ENCODE measurements around the gene ILF3.

Gene ILF3

DNA sequence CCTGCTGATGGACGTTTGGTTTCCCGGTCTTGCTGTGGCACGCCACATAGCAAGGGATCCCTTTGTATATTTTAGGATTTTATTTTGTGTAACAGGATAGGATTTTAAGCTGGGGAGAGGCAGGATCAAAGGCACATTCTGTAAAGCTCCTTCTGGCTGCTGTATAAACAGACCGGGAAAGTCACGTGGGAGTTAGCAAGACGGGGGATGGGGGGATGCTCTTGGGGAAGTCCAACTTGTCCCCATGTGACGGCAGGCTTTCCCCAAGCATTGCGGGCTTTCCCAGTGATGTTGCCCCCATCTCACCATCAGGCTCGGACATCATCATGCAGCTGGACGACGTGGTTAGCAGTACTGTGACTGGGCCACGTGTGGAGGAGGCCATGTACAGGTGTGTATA is 52.8 kb downstream of the ILF3 start:
- no peak for DNase-seq

GRCh38 chr19:10707440-10707839 is 53.3 kb downstream of the ILF3 start:
- no peak for DNase-seq

DNA sequence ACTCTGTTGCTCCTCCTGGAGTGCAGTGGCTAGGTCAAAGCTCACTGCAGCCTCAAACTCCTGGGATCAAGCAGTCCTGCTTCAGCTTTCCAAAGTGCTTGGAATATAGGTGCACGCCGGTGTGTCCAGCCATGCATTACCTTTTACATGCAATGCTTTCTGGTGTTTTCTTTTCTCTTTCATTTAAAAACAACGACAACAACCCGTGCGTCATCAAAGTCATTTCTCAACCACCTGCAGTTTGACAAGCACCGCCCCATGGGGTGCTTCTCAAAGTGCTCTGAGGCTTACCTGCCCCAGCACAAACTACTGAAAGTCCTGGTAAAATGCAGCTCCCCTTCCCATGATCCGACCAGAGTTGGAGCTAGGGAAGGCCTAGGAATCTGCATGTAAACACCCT is 54.1 kb downstream of the ILF3 start:
- DNase-seq = no peak

DNA sequence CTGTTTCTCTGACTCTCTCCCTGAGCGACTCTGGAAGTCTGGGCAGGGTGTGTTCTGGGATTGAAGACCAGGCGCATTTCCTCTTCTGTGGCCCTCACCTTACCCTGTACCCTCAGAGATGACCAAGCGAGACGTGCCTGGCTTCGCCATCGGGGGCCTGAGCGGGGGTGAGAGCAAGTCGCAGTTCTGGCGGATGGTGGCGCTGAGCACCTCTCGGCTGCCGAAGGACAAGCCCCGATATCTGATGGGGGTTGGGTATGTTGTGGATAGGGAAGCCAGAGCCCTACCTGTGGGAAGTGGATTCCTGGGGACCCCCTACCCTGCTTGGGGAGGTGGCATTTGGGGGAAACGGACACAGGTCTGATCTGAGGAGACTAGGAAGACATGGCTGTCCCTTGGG is 57.9 kb downstream of the ILF3 start:
- DNase-seq = no peak

GRCh38 chr19:10712754-10713153 is 58.6 kb downstream of the ILF3 start:
- no peak for DNase-seq

GRCh38 chr19:10713317-10713716 is 59.2 kb downstream of the ILF3 start:
- no peak for DNase-seq

GRCh38 chr19:10717054-10717355 is 62.9 kb downstream of the ILF3 start:
- no peak for DNase-seq

GRCh38 chr19:10717356-10718204 is 63.4 kb downstream of the ILF3 start, which contains the start of gene DNM2:
Gene DNM2, plus strand, starts transcription at chr19:10718079. Its CDS starts 164 bp downstream, at chr19:10718243.
- peak; percentile 100 for DNase-seq

- DNase-seq = no peak
Measured at GRCh38 chr19:10718205-10719196, 64.4 kb downstream of the ILF3 start.

DNA sequence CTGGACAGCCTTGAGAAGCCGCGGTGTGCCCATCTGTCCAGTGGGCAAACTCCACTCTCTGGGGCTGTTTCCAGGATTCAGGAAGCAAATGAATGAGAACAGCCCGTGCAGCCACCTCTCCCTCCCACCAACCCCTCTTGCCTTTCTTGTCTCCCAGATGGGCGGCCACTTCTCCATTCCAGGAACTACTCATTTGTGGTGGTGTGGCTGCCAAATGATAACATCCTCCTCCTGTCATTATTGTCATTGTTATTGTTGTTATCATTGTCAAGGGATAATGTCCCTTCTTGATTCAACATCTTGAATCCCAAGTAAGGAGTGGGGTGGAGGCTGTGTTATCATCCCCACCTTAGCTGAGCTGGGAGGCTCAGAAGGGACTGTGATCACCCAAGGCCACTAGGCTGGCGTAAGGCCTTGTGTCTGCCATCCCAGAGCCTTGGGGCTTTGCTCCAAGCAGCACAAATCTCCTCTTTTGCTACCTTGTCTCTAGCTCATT is 65.4 kb downstream of the ILF3 start:
- no peak for DNase-seq

DNA sequence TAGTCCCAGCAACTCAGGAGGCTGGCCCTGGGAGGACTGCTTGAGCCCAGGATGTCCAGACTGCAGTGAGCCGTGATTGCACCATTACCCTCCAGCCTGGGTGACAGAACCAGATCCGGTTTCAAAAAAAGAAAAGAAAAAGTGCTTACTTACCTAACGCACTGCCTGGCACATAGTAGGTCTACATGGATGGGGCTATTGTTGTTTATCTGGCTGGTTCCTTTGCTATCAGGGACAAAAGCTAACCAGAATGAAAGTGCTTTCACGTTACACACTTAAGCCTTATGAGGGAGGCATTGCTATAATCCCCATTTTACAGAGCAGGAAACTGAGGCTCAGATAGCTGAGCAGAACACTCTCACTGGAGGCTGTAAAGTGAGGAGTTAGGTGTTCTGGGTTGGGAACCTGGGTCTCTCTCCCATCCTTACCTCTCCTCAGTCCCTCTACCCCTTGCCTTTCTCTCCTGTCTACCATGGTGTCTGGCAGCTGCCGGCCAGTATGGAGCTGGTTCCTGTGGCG is 66.5 kb downstream of the ILF3 start:
- no peak for DNase-seq

- no peak for DNase-seq
Measured at GRCh38 chr19:10723591-10723990, 69.4 kb downstream of the ILF3 start.

GRCh38 chr19:10724573-10725071 is 70.5 kb downstream of the ILF3 start:
- DNase-seq = no peak

- no peak for DNase-seq
Measured at GRCh38 chr19:10725415-10725814, 71.3 kb downstream of the ILF3 start.

- no peak for DNase-seq
Measured at GRCh38 chr19:10726268-10726667, 72.1 kb downstream of the ILF3 start.

GRCh38 chr19:10727685-10728201 is 73.6 kb downstream of the ILF3 start:
- DNase-seq = no peak

DNA sequence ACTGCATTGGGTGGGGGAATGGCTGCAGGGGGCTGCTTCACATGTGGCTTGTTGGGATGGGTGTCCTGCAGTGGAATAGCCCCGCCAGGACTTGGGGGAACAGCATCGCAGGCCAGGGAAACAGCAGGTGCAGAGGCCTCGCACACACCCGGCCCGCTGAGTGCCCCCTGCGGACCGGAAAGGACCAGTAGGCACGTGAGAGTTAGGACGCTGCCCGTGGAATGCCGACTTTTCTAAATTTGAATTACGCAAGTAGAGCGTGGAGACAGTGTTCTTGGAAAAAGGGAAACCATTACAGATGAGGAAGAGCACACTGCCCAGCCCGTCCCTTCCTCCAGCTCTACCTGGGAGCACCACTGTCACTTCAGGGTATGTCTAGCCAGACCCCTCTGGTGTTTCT is 75.3 kb downstream of the ILF3 start:
- DNase-seq = no peak

DNA sequence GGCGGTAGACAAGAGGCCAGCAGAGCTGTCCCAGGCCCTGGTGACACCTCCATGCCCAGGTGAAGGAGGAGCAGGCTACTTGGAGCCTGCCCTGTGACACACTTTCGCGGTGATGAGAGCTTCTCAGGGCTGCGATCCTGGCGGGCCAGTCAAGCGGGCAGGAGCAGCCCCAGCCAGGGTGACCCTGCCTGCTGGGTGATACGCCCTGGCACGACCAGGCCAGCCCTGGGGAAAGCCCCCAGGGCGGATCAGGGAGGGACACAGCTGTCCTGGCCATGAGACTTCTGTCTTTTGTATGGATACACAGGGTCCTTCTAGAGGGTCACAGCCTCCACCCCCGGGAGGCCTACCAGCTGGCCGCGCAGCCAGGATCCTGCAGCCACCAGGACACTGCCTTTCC is 76.8 kb downstream of the ILF3 start:
- no peak for DNase-seq

GRCh38 chr19:10735741-10736140 is 81.6 kb downstream of the ILF3 start:
- no peak for DNase-seq

DNA sequence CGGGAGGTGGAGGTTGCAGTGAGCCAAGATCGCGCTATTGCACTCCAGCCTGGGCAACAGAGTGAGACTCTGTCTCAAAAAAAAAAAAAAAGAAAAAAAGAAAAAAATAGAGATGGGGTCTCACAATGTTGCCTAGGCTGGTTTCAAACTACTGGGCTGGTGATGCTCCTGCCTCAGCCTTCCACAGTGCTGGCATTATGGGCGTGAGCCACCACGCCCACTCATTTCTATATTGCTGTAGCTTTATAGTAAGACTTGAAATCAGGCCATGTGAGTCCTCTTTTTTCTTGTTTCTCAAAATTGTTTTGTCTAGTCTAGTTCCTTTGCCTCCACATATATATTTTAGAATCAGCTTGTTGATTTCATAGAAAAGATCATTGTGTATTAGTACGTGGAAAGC is 82.0 kb downstream of the ILF3 start:
- no peak for DNase-seq

GRCh38 chr19:10736916-10737551 is 82.9 kb downstream of the ILF3 start:
- no peak for DNase-seq

GRCh38 chr19:10737722-10738121 is 83.6 kb downstream of the ILF3 start:
- DNase-seq = no peak

DNA sequence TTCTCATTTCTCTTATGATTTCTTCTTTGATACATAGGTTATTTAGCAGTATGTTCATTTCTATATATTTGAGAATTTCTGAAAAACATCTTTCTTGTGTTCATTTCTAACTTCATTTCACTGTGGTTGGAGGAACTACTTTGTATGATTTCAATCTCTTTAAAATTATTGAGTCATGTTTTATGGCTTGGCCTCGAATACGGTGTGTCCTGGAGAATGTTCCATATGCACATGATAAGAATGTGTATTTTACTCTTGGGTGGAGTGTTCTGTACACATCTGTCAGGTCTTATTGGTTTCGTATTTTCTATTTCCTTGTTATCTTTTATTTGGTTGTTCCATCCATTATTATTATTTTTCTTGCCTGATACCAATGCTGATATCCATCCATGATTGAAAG is 86.7 kb downstream of the ILF3 start:
- no peak for DNase-seq
